Uterus (tissue), 4 donors: ENCODE data around the gene TPP2. TPM values are rescaled to one million over a fixed set of nuclear protein-coding genes. Genes with fewer than 3 reads are reported as not detected.

Experiments used
- DNase-seq, 2 donors: peaks; one replicate each; pipeline ENCODE4 v3.0.0-alpha.2; 2019 to 2020
- H3K27ac ChIP-seq, 2 donors: fragments of 200-600 bp; sonication (generic); 1 replicate in 1 of 2; 2 replicates in 1 of 2; pipeline ENCODE4 v1.5.1; 2016 to 2018
- H3K27me3 ChIP-seq, 2 donors: fragments of 200-600 bp; sonication (generic); one replicate each; pipeline ENCODE4 v1.5.1; 2018 to 2019; ENCODE audit warnings: control low read depth in 1 of 2
- H3K36me3 ChIP-seq, 2 donors: fragments of 200-600 bp; sonication (generic); one replicate each; pipeline ENCODE4 v1.5.1; 2019; ENCODE audit warnings: control low read depth in 1 of 2
- H3K4me1 ChIP-seq, 2 donors: fragments of 200-600 bp; sonication (generic); one replicate each; pipeline ENCODE4 v1.5.1; 2018 to 2019; ENCODE audit warnings: control low read depth in 1 of 2
- H3K4me3 ChIP-seq, 2 donors: fragments of 200-600 bp; sonication (generic); 1 replicate in 1 of 2; 2 replicates in 1 of 2; pipeline ENCODE4 v1.5.1; 2018 to 2019; ENCODE audit warnings: mild to moderate bottlenecking in 1 of 2
- H3K9me3 ChIP-seq, 2 donors: fragments of 200-600 bp; sonication (generic); one replicate each; pipeline ENCODE4 v1.5.1; 2019; ENCODE audit warnings: control low read depth in 1 of 2
- CTCF ChIP-seq, 4 experiments: fragments of 200-600 bp in 2 of 4; fragments of 450-650 bp in 2 of 4; sonication (generic) in 2 of 4; IDR thresholded peaks; one replicate each; pipeline ENCODE4 v1.5.1; 2016 to 2019; ENCODE audit warnings: antibody characterized with exemption in 4 of 4, mild to moderate bottlenecking in 2 of 4, moderate library complexity in 1 of 4
- POLR2A ChIP-seq, 2 donors: fragments of 450-650 bp; IDR thresholded peaks; one replicate each; pipeline ENCODE4 v1.6.1; 2016; ENCODE audit warnings: antibody characterized with exemption in 2 of 2, mild to moderate bottlenecking in 1 of 2, moderate library complexity in 1 of 2
- intact Hi-C: fragments of 100-400 bp; cut with DNase I; formaldehyde crosslinking; loops from one replicate; pipeline ENCODE4 v1.15.1; 2023; ENCODE audit warnings: low total_unique reads
- total RNA-seq, 4 donors: library from RNA; depleted of rRNA in 3 of 4; stranded (reverse); fragments of >200 nt in 3 of 4; gene quantifications; one replicate each; pipeline versions ENCODE4 v1.1.0 to v1.2.4, GENCODE V29; 2014 to 2023
- donor health status: DM: yes; HTN: yes; CAD: no.

The TPP2 gene
- total RNA-seq, 4 donors from 2014 or later = 42.1 to 83.5 (median 48.7) TPM

- no peak overlapping the region for H3K4me3 ChIP-seq
- H3K36me3 ChIP-seq = no peaks in the 10 kb centered on the region
- intact Hi-C loops = no loop called here
- TF ChIP-seq POLR2A (IDR thresholded peaks at IDR 0.05) (no peak), CTCF (IDR thresholded peaks at IDR 0.05) (no peak)
- H3K9me3 ChIP-seq = no peaks in the 10 kb centered on the region
- H3K27me3 ChIP-seq = no peaks in the 10 kb centered on the region
- H3K4me1 ChIP-seq = no peaks in the 10 kb centered on the region
- no peak overlapping the region for H3K27ac ChIP-seq
- no peak for DNase-seq
Observed at GRCh38 chr13:102677122-102677521, 80.3 kb downstream of the TPP2 start.

GRCh38 chr13:102678339-102679107, 81.7 kb downstream of the TPP2 start:
- H3K27me3 ChIP-seq = no peaks in the 10 kb centered on the region
- no peaks in the 10 kb centered on the region for H3K9me3 ChIP-seq
- TF ChIP-seq CTCF (IDR thresholded peaks at IDR 0.05) = no peak
- TF ChIP-seq POLR2A (IDR thresholded peaks at IDR 0.05) = no peak
- DNase-seq = no peak
- no peak overlapping the region for H3K27ac ChIP-seq
- intact Hi-C loops = no loop called here
- H3K4me1 ChIP-seq = no peaks in the 10 kb centered on the region
- no peak overlapping the region for H3K4me3 ChIP-seq
- H3K36me3 ChIP-seq = no peaks in the 10 kb centered on the region

GRCh38 chr13:102679449-102680132, 82.8 kb downstream of the TPP2 start:
- no peak overlapping the region for H3K27ac ChIP-seq
- H3K27me3 ChIP-seq = no peaks in the 10 kb centered on the region
- H3K9me3 ChIP-seq = no peaks in the 10 kb centered on the region
- H3K4me1 ChIP-seq = no peaks in the 10 kb centered on the region
- no peaks in the 10 kb centered on the region for H3K36me3 ChIP-seq
- no peak for DNase-seq
- no peak for TF ChIP-seq CTCF (IDR thresholded peaks at IDR 0.05)
- no peak for TF ChIP-seq POLR2A (IDR thresholded peaks at IDR 0.05)
- intact Hi-C loops = no loop called here
- H3K4me3 ChIP-seq = no peak overlapping the region

- H3K36me3 ChIP-seq = no peaks in the 10 kb centered on the region
- intact Hi-C loops = no loop called here
- no peaks in the 10 kb centered on the region for H3K9me3 ChIP-seq
- no peaks in the 10 kb centered on the region for H3K4me1 ChIP-seq
- no peak overlapping the region for H3K4me3 ChIP-seq
- no peak for TF ChIP-seq CTCF (IDR thresholded peaks at IDR 0.05)
- TF ChIP-seq POLR2A (IDR thresholded peaks at IDR 0.05) = no peak
- no peak overlapping the region for H3K27ac ChIP-seq
- no peak for DNase-seq
- no peaks in the 10 kb centered on the region for H3K27me3 ChIP-seq
Observed at GRCh38 chr13:102680133-102680717, 83.4 kb downstream of the TPP2 start.
